Esophagus squamous epithelium (tissue), 4 donors: ENCODE data around the gene GPD1.

Experiments
- POLR2A ChIP-seq, 4 donors: fragments of 450-650 bp; IDR thresholded peaks; one replicate each; pipeline ENCODE4 v1.6.1; 2017; ENCODE audit warnings: antibody characterized with exemption in 4 of 4, mild to moderate bottlenecking in 4 of 4, moderate library complexity in 3 of 4
- TF ChIP-seq, protein P1 (sequence below), 6 experiments: fragments of 450-650 bp in 4 of 6; fragments of 200-600 bp in 2 of 6; sonication (generic) in 2 of 6; IDR thresholded peaks; one replicate each; pipeline ENCODE4 v1.5.1; 2016 to 2019; ENCODE audit warnings: antibody characterized with exemption in 6 of 6, mild to moderate bottlenecking in 4 of 6, moderate library complexity in 4 of 6

DNA sequence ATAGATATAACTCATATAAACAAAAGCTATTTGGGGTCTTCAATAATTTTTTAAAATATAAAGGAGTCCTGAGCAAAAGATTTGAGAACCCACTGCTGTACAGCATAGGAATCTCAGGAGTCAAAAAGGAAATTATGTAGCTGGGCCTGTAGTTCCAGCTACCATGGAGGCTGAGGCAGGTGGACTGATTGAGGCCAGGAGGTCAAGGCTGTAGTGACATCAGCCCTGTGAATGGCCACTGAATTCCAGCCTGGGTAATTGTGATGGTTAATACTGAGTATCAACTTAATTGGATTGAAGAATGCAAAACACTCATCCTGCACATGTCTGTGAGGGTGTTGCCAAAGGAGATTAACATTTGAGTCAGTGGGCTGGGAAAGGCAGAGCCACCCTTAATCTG is 52.8 kb downstream of the GPD1 start:
- TF ChIP-seq, protein P1, sequence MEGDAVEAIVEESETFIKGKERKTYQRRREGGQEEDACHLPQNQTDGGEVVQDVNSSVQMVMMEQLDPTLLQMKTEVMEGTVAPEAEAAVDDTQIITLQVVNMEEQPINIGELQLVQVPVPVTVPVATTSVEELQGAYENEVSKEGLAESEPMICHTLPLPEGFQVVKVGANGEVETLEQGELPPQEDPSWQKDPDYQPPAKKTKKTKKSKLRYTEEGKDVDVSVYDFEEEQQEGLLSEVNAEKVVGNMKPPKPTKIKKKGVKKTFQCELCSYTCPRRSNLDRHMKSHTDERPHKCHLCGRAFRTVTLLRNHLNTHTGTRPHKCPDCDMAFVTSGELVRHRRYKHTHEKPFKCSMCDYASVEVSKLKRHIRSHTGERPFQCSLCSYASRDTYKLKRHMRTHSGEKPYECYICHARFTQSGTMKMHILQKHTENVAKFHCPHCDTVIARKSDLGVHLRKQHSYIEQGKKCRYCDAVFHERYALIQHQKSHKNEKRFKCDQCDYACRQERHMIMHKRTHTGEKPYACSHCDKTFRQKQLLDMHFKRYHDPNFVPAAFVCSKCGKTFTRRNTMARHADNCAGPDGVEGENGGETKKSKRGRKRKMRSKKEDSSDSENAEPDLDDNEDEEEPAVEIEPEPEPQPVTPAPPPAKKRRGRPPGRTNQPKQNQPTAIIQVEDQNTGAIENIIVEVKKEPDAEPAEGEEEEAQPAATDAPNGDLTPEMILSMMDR (IDR thresholded peaks at IDR 0.05): no peak
- no peak for TF ChIP-seq POLR2A (IDR thresholded peaks at IDR 0.05)
